GM18861 (cell line): ENCODE data around the gene CREB5.
A peak's percentile ranks its signal among the peaks of the same experiment; 100 is the strongest.

ENCODE experiments used
- ATAC-seq: cut with Tn5 transposase; IDR thresholded peaks from one replicate; pipeline ENCODE4 v1.9.1; 2021; ENCODE audit not compliant: unreplicated experiment

The CREB5 gene

GRCh38 chr7:28473571-28474281 is 61.4 kb downstream of the CREB5 start:
- ATAC-seq, result no peak

- no peak for ATAC-seq
Measured at GRCh38 chr7:28474282-28474638, 61.9 kb downstream of the CREB5 start.

- ATAC-seq, result no peak
Measured at GRCh38 chr7:28474640-28475039, 62.3 kb downstream of the CREB5 start.

- no peak for ATAC-seq
Measured at GRCh38 chr7:28477041-28477442, 64.7 kb downstream of the CREB5 start.

- ATAC-seq, result no peak
Measured at GRCh38 chr7:28478656-28479055, 66.3 kb downstream of the CREB5 start.

- ATAC-seq, result peak; percentile 72
Measured at GRCh38 chr7:28479507-28479947, 67.2 kb downstream of the CREB5 start.

GRCh38 chr7:28480595-28480994 is 68.3 kb downstream of the CREB5 start:
- ATAC-seq, result no peak

- ATAC-seq, result peak; percentile 62
Measured at GRCh38 chr7:28481091-28481926, 69.0 kb downstream of the CREB5 start.

GRCh38 chr7:28483112-28483511 is 70.8 kb downstream of the CREB5 start:
- no peak for ATAC-seq

DNA sequence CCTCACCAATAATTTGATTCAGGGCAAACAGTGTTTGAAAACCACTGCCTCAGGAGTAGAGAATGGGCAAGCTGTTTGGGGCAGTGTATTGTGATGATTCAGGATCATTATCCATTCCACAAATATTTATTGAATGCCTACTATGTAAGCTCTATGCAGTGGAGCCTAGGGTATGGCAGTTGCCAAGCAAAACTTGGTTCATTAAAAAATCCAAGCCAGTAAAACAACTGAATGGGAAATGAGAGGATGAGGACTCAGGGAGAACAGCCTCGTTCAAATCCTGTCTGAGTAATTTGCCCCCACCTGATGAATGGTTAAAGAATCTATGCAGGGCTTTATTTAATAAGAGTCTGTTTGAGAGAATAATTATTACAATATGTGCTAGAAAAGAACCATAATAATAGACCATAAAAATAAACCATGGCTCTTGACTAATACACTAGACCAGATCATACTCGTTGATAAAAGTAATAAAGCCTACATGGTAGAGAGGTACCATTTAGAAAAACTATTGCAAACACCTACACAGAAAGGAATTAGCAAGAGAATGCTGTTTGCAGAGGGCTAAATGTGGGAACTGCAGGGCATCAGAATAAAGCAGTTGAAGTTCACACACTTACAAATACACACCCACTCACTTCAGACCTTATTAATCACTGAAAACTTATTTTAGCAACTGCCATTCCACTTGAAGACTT is 71.7 kb downstream of the CREB5 start:
- no peak for ATAC-seq

GRCh38 chr7:28484606-28484935 is 72.3 kb downstream of the CREB5 start:
- ATAC-seq, result no peak

- ATAC-seq, result no peak
Measured at GRCh38 chr7:28487487-28487886, 75.2 kb downstream of the CREB5 start.

DNA sequence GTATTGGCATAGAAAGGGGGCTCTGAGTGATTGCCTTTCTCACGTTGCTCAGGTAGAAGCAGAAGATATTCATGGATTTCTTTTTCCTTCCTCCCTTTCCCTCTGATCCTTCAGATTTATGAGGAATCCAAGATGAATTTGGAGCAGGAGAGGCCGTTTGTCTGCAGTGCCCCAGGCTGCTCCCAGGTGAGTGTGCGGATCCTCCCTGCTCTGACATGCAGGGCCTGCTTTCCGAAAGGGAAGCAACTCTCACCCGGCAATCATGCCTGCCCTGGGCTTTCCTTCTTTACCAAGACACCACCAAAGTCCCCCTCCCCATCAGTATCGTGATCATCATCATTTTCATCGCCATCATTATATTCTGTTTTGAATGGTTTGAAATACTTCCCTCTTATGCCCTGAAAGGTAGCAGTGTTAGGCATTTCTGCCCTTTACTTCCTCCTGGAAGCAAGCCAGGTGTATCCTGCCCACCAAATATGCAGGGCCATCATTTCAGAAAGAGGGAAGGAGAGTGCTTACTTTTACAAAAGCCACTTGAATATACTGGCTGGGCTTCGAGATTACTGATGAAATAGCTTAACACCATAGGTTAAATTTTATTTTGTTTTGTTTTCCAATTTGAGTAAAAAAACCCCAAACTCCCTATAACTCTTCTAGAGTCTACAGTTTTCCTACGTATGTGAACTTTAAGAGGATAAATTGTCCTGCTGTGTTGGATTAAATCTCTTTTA is 75.9 kb downstream of the CREB5 start:
- ATAC-seq, result no peak

DNA sequence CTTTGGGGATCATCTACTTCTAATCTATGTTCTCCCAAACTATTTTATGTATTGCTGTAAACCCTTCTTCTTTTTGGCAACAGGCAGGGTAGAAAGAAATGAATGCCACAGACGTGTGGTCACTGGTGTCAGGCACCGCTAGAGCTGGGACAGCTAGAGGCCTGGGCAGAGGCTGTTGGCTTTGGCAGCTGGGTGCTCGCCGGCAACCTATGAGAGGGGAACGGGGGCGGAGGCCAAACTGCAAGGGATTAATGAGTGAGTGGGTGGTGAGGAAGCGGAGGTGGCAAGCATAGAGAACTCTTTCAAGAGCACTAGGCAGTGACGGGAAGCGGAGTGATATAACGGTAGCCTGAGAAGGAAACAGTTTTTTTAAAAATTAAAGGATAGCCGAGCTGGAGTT is 78.5 kb downstream of the CREB5 start:
- ATAC-seq, result no peak

GRCh38 chr7:28493477-28493876 is 81.2 kb downstream of the CREB5 start:
- no peak for ATAC-seq

GRCh38 chr7:28497009-28497408 is 84.7 kb downstream of the CREB5 start:
- no peak for ATAC-seq

DNA sequence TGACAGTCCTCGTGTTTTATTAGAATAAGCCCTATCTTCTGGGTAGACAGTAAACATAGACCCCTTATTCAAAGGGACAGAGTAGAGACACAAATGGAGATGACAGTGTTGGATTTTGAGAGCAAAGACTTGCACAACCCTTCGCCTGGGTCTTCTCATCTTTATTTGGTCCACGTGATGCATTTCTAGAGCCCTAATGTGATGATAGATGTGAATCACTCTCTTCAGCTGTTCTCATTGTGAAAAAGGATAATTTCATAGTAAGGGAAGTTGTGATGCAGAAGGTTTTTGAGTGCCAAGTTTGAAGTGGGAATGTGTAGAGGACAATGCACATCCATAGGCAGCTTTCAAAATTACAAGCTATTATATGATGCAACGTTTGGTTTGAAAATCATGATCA is 86.3 kb downstream of the CREB5 start:
- no peak for ATAC-seq

DNA sequence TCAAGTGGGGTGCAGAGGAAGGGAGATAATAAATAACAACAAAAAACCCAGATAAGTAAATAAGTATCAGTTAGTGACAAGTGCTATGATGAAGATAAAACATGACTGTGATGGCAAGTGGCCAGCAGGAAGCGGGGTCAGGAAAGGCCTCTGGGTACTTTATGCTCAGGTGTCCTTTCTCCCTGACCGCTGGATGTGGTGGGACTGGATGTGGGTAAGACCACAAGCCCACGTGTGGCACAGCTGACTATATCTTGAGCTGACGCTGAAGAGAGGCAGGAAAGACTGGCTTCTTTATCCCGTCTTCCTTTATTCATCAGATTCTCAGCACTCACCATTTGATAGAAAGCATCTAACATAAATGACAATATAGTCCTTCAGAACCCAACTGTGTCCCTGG is 87.8 kb downstream of the CREB5 start:
- no peak for ATAC-seq

GRCh38 chr7:28502408-28502807 is 90.1 kb downstream of the CREB5 start:
- ATAC-seq, result no peak

- no peak for ATAC-seq
Measured at GRCh38 chr7:28503396-28503795, 91.1 kb downstream of the CREB5 start.

GRCh38 chr7:28505014-28505413 is 92.7 kb downstream of the CREB5 start:
- ATAC-seq, result no peak
